Measurements from ENCODE around the gene ASCC3.
A peak's percentile ranks its signal among the peaks of the same experiment; 100 is the strongest.

ASCC3 gene

GRCh38 chr6:100685747-100686146 lies 195.4 kb downstream of the ASCC3 start:
- TF ChIP-seq ZFX (IDR thresholded peaks at IDR 0.05; ENCODE audit: borderline replicate concordance): no peak
- no peak for TF ChIP-seq CTCF (IDR thresholded peaks at IDR 0.05)
- H3K27ac ChIP-seq: no peak overlapping the region

- TF ChIP-seq CTCF (IDR thresholded peaks at IDR 0.05) (no peak), ZFX (IDR thresholded peaks at IDR 0.05; ENCODE audit: borderline replicate concordance) (no peak)
- H3K27ac ChIP-seq: no peak overlapping the region
Measured at GRCh38 chr6:100680163-100680562, 201.0 kb downstream of the ASCC3 start.

- TF ChIP-seq CTCF (IDR thresholded peaks at IDR 0.05): peak; percentile 33
- TF ChIP-seq ZFX (IDR thresholded peaks at IDR 0.05; ENCODE audit: borderline replicate concordance): no peak
- no peak overlapping the region for H3K27ac ChIP-seq
Measured at GRCh38 chr6:100678027-100678426, 203.1 kb downstream of the ASCC3 start.

- no peak for TF ChIP-seq ZFX (IDR thresholded peaks at IDR 0.05; ENCODE audit: borderline replicate concordance)
- no peak for TF ChIP-seq CTCF (IDR thresholded peaks at IDR 0.05)
- no peak overlapping the region for H3K27ac ChIP-seq
Measured at GRCh38 chr6:100677240-100677639, 203.9 kb downstream of the ASCC3 start.

GRCh38 chr6:100673641-100674040 lies 207.5 kb downstream of the ASCC3 start:
- TF ChIP-seq CTCF (IDR thresholded peaks at IDR 0.05) (no peak), ZFX (IDR thresholded peaks at IDR 0.05; ENCODE audit: borderline replicate concordance) (no peak)
- H3K27ac ChIP-seq: no peak overlapping the region

GRCh38 chr6:100671740-100672139 lies 209.4 kb downstream of the ASCC3 start:
- H3K27ac ChIP-seq: no peak overlapping the region
- no peak for TF ChIP-seq ZFX (IDR thresholded peaks at IDR 0.05; ENCODE audit: borderline replicate concordance)
- no peak for TF ChIP-seq CTCF (IDR thresholded peaks at IDR 0.05)

GRCh38 chr6:100670056-100670455 lies 211.1 kb downstream of the ASCC3 start:
- TF ChIP-seq ZFX (IDR thresholded peaks at IDR 0.05; ENCODE audit: borderline replicate concordance) (no peak), CTCF (IDR thresholded peaks at IDR 0.05) (no peak)
- H3K27ac ChIP-seq: no peak overlapping the region

Data from 22Rv1 (cell line).